Suprapubic skin (tissue), 4 donors: ENCODE measurements around the gene HIP1. TPM values are rescaled to one million over a fixed set of nuclear protein-coding genes. Genes with fewer than 3 reads are reported as not detected.
"Not testable (repeated sequence)": the region's sequence is repeated elsewhere in the genome, so short reads cannot be mapped to it uniquely, and the experiment has no call there.

Experiments used
- DNase-seq, 2 donors: peaks; one replicate each; pipeline ENCODE4 v3.0.0-alpha.2; 2019; ENCODE audit warnings: low spot score in 2 of 2
- H3K27ac ChIP-seq: fragments of 200-600 bp; sonication (generic); one replicate; pipeline ENCODE4 v1.5.1; 2019
- H3K27me3 ChIP-seq: fragments of 200-600 bp; sonication (generic); one replicate; pipeline ENCODE4 v1.5.1; 2019
- H3K36me3 ChIP-seq: fragments of 200-600 bp; sonication (generic); one replicate; pipeline ENCODE4 v1.5.1; 2019
- H3K4me1 ChIP-seq: fragments of 200-600 bp; sonication (generic); one replicate; pipeline ENCODE4 v1.5.1; 2019
- H3K4me3 ChIP-seq: fragments of 200-600 bp; sonication (generic); one replicate; pipeline ENCODE4 v1.5.1; 2019; ENCODE audit warnings: mild to moderate bottlenecking
- H3K9me3 ChIP-seq: fragments of 200-600 bp; sonication (generic); one replicate; pipeline ENCODE4 v1.5.1; 2019
- CTCF ChIP-seq, 2 donors: fragments of 200-600 bp in 1 of 2; fragments of 450-650 bp in 1 of 2; sonication (generic) in 1 of 2; IDR thresholded peaks; one replicate each; pipeline ENCODE4 v1.5.1; 2016 to 2019; ENCODE audit warnings: antibody characterized with exemption in 2 of 2, mild to moderate bottlenecking in 1 of 2, moderate library complexity in 1 of 2
- EP300 ChIP-seq: sonication (generic); formaldehyde crosslinking; IDR thresholded peaks from one replicate; pipeline ENCODE4 v1.6.1; 2017; ENCODE audit warnings: antibody characterized with exemption
- POLR2A ChIP-seq, 2 donors: fragments of 450-650 bp; IDR thresholded peaks; one replicate each; pipeline ENCODE4 v1.6.1; 2017; ENCODE audit warnings: antibody characterized with exemption in 2 of 2, mild to moderate bottlenecking in 2 of 2, moderate library complexity in 2 of 2
- POLR2AphosphoS5 ChIP-seq, 3 donors: sonication (generic); formaldehyde crosslinking; IDR thresholded peaks; one replicate each; pipeline ENCODE4 v1.6.1; 2017; ENCODE audit warnings: antibody characterized with exemption in 3 of 3
- WGBS: methylation state at CpG from one replicate; pipeline ENCODE4 v1.1.5; 2018; 5-methylcytosine and 5-hydroxymethylcytosine counted together
- total RNA-seq, 4 donors: library from RNA; depleted of rRNA; stranded (reverse); fragments of >200 nt; gene quantifications; one replicate each; pipeline ENCODE4 v1.1.0, GENCODE V29; 2016

HIP1 gene
- total RNA-seq, 4 donors from 2014 or later: 16.0 to 29.4 (median 22.3) TPM

DNA sequence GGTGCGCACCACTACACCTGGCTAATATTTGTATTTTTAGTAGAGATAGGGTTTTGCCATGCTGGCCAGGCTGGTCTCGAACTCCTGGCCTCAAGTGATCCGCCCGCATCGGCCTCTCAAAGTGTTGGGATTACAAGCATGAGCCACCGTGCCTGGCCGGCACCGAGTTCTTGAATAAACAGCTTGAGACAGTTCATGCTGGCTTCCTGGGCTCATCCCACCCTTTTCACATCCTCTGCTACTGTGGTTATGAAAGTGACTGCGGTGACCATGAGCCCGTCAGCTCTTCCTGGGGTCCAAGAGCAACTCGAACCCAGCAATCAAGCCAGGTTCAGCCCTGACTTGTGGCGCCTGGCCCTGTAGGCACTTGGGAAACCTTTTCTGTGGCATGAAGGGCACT, 38.7 kb downstream of the HIP1 start:
- 96% methylated on average over 12 of the region's 12 CpGs for WGBS
- Histone ChIP-seq H3K27me3 (no peaks in the 10 kb centered on the region), H3K9me3 (no peaks in the 10 kb centered on the region), H3K4me1 (no peaks in the 10 kb centered on the region), H3K4me3 (no peak overlapping the region), H3K36me3 (no peaks in the 10 kb centered on the region), H3K27ac (no peak overlapping the region)
- TF ChIP-seq EP300 (no peak), POLR2A (IDR thresholded peaks at IDR 0.05) (no peak), POLR2AphosphoS5 (IDR thresholded peaks at IDR 0.05) (no peak), CTCF (IDR thresholded peaks at IDR 0.05) (no peak)
- DNase-seq: peak in 1 of 2 donors; percentile 40

DNA sequence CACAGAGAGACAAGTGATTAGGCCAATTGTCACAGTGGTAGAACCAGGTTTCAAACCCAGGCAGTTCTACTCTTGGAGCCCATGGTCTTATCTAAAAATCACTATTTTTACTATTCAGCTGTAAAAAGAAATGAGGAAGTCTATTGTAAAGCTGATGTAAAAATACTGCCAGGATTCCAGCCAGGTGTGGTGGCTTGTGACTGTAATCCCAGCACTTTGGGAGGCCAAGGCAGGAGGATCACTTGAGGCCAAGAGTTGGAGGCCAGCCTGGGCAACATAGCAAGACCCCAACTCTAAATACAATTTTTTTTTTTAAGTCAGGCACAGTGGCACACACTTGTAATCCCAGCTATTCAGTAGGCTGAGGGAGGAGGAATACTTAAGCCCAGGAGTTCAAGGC, 40.4 kb downstream of the HIP1 start:
- DNase-seq: peak in 1 of 2 donors; percentile 22
- Histone ChIP-seq H3K9me3 (no peaks in the 10 kb centered on the region), H3K4me1 (no peaks in the 10 kb centered on the region), H3K27me3 (no peaks in the 10 kb centered on the region), H3K4me3 (no peak overlapping the region), H3K36me3 (no peaks in the 10 kb centered on the region), H3K27ac (no peak overlapping the region)
- no peak for TF ChIP-seq CTCF (IDR thresholded peaks at IDR 0.05)
- no peak for TF ChIP-seq EP300
- TF ChIP-seq POLR2AphosphoS5 (IDR thresholded peaks at IDR 0.05): no peak
- TF ChIP-seq POLR2A (IDR thresholded peaks at IDR 0.05): no peak

GRCh38 chr7:75696263-75697037, 42.3 kb downstream of the HIP1 start:
- H3K36me3 ChIP-seq: no peaks in the 10 kb centered on the region
- DNase-seq: peak in 1 of 2 donors; percentile 18
- no peaks in the 10 kb centered on the region for H3K4me1 ChIP-seq
- TF ChIP-seq CTCF (IDR thresholded peaks at IDR 0.05) (no peak), POLR2AphosphoS5 (IDR thresholded peaks at IDR 0.05) (no peak), POLR2A (IDR thresholded peaks at IDR 0.05) (no peak), EP300 (no peak)
- no peaks in the 10 kb centered on the region for H3K27me3 ChIP-seq
- no peak overlapping the region for H3K4me3 ChIP-seq
- no peaks in the 10 kb centered on the region for H3K9me3 ChIP-seq
- H3K27ac ChIP-seq: no peak overlapping the region
- WGBS: 94% methylated on average over 4 of the region's 4 CpGs

DNA sequence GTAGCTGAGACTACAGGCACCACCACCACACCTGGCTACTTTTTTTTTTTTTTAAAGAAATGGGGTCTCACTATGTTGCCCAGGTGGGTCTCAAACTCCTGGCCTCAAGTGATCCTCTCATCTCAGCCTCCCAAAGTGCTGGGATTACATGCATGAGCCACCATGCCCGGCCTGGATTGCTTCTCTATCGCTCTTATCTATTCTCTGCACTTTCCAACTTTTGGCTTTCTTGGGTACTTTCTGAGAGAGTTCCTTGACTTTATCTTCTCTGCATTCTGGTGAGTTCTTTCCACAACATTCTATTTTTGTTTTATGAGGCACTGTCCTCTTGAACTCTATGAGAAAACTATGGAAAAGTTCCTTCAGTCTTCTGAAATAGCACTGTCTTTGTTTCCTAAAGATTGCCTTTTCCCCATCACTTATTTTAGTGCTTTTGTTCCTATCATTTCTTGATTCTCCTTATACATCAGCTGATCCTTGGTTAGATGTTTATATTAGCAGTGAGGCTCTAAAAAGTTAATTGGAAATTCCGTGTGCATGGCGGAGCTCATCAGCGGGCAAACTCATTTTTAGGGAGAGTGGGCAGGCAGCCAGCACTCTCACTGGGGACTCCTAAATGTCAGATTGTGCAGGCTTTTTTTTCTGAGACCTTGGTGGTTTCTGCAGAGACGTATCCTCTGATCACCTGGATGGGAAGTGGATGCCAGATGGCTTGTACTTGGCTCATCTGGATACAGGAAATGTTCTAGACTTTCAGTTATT, 43.9 kb downstream of the HIP1 start:
- 67% methylated on average over 6 of the region's 6 CpGs for WGBS
- Histone ChIP-seq H3K4me3 (no peak overlapping the region), H3K36me3 (no peaks in the 10 kb centered on the region), H3K9me3 (no peaks in the 10 kb centered on the region), H3K27me3 (no peaks in the 10 kb centered on the region), H3K27ac (no peak overlapping the region), H3K4me1 (no peaks in the 10 kb centered on the region)
- DNase-seq: no peak
- TF ChIP-seq CTCF (IDR thresholded peaks at IDR 0.05): no peak
- no peak for TF ChIP-seq EP300
- no peak for TF ChIP-seq POLR2A (IDR thresholded peaks at IDR 0.05)
- TF ChIP-seq POLR2AphosphoS5 (IDR thresholded peaks at IDR 0.05): no peak

- H3K9me3 ChIP-seq, H3K4me1 ChIP-seq, H3K4me3 ChIP-seq, DNase-seq, H3K27me3 ChIP-seq, H3K27ac ChIP-seq, H3K36me3 ChIP-seq: not testable (repeated sequence)
- 92% methylated on average over 6 of the region's 6 CpGs for WGBS
Observed at GRCh38 chr7:75693668-75694067, 45.1 kb downstream of the HIP1 start.
